AG08395 (cell line): Measurements from ENCODE around the gene ADPRHL1.

Experiments
- DNase-seq: peaks from one replicate; pipeline ENCODE4 v3.0.0; 2012; ENCODE audit warnings: mixed read lengths, low spot score

The ADPRHL1 gene

DNA sequence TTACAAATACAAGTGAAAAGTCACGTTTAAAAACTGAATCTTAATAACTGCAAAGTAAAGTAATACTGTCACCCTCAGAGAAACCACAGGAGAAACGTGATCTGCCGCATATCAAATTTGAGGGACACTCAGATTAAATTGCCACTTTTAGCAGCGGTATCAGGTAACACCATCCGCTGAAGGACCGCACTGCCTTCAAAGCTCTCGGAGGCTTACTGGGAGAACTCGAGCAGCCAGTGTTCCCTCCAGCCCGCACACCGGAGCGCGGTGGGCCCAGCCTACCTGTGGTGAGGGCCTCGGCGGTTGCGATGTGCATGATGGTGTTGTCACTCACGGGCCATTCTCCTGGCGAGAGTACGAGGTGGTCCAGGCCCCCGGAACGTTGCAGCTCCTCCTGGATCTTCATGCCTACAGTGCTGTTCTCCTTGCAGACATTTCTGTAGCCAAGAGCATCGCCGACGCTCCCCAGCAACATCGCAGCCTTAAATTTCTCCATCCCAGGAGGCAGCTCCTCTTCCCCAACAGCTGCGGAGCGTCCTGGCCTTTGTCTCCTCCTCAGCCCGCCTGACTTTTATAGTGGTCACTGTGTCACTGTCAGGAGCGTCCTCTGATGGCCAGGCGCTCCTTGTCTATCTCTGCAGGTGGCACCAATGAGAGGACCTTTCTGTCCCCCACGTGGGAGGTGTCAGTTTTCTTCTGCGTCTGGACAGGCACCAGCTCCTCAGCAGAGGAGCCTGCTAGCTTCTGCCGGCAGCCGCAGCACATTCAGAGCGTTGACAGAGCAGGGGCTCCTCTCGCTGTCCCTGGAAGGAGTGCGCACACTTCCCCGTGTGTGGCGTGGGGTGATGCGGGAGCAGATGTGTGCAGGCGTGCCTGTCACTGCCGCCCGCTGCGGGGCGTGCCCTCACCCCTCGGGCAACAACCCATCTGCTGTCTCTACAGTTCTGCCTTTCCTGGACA is at the start of gene ADPRHL1:
Gene ADPRHL1, minus strand, starts transcription at position 547 of the 960 bp plus-strand sequence. Its CDS starts 51 bp downstream, at position 496.
- peak; percentile 43 for DNase-seq

DNA sequence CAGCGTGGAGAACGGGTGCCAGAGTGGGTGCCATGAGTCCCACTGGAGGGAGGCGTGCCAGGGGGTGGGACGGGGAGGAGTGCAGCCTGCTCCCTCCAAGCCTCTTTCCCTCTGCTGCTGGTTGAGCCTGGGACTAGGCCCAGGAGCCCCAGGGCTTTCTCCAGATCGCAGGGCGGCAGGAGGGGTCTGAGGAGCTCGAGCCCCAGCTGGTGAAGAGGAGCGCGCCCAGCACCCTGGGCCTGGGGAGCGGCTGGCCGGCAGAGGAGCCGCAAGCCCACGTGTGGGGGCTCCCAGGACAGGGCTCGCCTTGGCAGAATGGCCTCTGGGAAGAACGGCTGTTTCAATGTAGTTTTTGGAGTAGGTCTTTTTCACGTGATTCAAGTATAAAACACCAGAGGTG is 49.4 kb upstream of the ADPRHL1 start:
- no peak for DNase-seq

- no peak for DNase-seq
These were observed 47.4 kb upstream of the ADPRHL1 start for GRCh38 chr13:113500530-113501265.

- no peak for DNase-seq
These were observed 46.6 kb upstream of the ADPRHL1 start for GRCh38 chr13:113499936-113500335.

GRCh38 chr13:113498905-113499304 is 45.6 kb upstream of the ADPRHL1 start:
- no peak for DNase-seq

GRCh38 chr13:113497217-113497616 is 43.9 kb upstream of the ADPRHL1 start:
- no peak for DNase-seq

- no peak for DNase-seq
These were observed 42.4 kb upstream of the ADPRHL1 start for GRCh38 chr13:113495494-113496210.

DNA sequence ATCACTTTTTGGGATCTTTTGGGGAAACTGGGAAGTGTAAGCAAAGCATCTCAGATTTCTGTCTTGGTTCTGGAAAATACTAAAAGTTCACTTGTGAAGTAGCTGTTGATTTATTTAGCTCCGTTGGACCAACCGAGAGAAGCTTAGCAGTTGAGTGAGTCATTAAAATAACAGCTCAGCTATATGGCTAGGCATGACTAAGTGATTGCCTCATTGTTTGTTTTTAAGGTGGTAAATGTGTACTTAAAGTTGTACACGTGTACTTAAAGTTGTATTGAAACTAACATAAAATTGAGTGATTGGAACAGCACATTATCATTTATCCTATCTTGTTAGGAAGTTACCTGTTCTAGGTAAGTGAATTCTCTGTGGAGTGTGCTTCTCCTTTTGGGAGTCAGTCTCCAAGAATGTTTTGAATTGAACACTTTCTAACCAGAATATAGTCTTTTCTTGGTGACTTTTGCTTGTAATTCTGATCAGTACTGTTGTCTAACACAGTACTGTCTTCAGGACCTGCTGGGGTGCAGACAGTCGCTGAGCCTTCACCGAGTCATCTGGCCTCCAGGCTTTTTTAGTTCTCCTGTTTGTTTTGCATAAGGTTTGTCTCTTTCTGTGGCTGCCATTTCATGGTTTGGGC is 40.1 kb upstream of the ADPRHL1 start:
- peak; percentile 72 for DNase-seq

DNA sequence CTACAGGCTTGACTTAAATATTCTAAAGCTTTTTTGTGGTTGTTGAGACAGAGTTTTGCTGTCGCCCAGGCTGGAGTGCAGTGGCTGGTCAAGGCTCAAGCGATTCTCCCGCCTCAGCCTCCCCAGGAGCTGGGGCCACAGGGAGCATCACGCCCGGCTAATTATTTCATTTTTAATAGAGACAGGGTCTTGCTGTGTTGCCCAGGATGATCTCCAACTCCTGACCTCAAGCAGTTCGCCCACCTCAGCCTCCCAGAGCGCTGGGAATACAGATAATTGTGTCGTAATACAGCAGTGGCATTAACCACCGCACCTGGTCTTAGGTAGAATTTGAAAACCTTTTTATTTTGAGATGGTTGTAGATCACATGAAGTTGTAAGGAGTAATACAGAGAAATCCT is 38.7 kb upstream of the ADPRHL1 start:
- no peak for DNase-seq

GRCh38 chr13:113491418-113491883 is 38.2 kb upstream of the ADPRHL1 start:
- DNase-seq, result peak; percentile 41

GRCh38 chr13:113490496-113491417 is 37.5 kb upstream of the ADPRHL1 start, which contains the start of gene DCUN1D2:
DCUN1D2 (minus strand) TSS chr13:113490711; CDS start chr13:113490669, 42 bp downstream.
- DNase-seq, result peak; percentile 98

GRCh38 chr13:113489549-113490495 is 36.5 kb upstream of the ADPRHL1 start:
- DNase-seq, result peak; percentile 54

- no peak for DNase-seq
These were observed 35.9 kb upstream of the ADPRHL1 start for GRCh38 chr13:113489171-113489548.

GRCh38 chr13:113488283-113488682 is 35.0 kb upstream of the ADPRHL1 start:
- no peak for DNase-seq

GRCh38 chr13:113486698-113487097 is 33.4 kb upstream of the ADPRHL1 start:
- no peak for DNase-seq

- no peak for DNase-seq
These were observed 32.3 kb upstream of the ADPRHL1 start for GRCh38 chr13:113485545-113485944.

DNA sequence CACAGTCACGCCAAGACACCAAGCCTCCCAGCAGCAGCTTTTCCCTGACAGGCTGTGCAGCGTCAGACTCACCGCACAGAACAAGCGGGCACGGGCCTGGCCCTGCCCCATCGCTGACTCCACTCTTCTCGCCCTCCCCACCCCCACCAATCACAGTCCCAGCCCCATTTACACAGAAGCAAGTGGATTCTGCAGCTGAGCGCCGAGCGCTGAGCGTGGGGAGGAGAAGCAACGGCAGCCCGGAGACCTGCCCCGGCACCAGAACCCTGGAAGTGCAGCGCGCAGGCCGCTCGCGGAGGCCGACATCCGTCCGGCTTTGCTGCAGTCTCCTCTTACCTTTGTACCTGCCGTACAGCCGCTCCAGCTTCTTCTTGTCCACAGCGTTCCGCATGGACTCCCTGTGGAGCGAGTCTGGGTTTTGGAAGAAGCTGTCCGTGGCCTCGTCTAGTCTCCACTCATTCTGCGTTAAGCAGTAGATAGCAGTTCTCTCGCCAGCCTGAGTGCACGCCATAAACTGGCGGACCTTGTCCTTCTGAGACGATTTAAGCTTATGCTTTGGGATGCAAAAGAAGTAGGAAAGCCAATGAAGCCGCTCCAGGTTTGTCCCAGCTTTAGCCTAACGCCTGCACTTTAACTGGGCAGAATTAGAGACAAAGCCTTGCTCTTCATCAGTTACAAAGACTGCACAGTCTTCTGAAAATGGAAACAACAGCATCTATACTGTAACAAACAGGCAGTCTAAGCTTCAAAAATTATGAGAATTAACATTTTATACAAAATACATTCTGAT is 30.4 kb upstream of the ADPRHL1 start:
- DNase-seq, result no peak

GRCh38 chr13:113483081-113483480 is 29.8 kb upstream of the ADPRHL1 start:
- DNase-seq, result no peak
